ENCODE results near the gene TEX52.
A peak's percentile ranks its signal among the peaks of the same experiment; 100 is the strongest.
"Not testable (repeated sequence)": the region's sequence is repeated elsewhere in the genome, so short reads cannot be mapped to it uniquely, and the experiment has no call there.

The TEX52 gene

GRCh38 chr12:2863402-2863801 is 6.6 kb upstream of the TEX52 start:
- DNase-seq = not testable (repeated sequence)

GRCh38 chr12:2862876-2863275 is 6.0 kb upstream of the TEX52 start:
- no peak for DNase-seq

GRCh38 chr12:2860170-2860569 is 3.3 kb upstream of the TEX52 start:
- no peak for DNase-seq

- no peak for DNase-seq
These were observed 2.1 kb upstream of the TEX52 start for GRCh38 chr12:2858944-2859421.

- no peak for DNase-seq
These were observed 1.5 kb upstream of the TEX52 start for GRCh38 chr12:2858334-2858733.

- DNase-seq = no peak
These were observed 737 bp upstream of the TEX52 start for GRCh38 chr12:2857576-2857975.

- no peak for DNase-seq
These were observed 788 bp downstream of the TEX52 start for GRCh38 chr12:2856051-2856450.

GRCh38 chr12:2855546-2855945 is 1.3 kb downstream of the TEX52 start:
- no peak for DNase-seq

- no peak for DNase-seq
These were observed 2.0 kb downstream of the TEX52 start for GRCh38 chr12:2854669-2855453.

- peak in 3 of 4 experiments; percentile 5 to 24 (median 9) for DNase-seq
These were observed 3.2 kb downstream of the TEX52 start for GRCh38 chr12:2853626-2854025.

GRCh38 chr12:2851931-2852330 is 4.9 kb downstream of the TEX52 start:
- DNase-seq = no peak

GRCh38 chr12:2845280-2845679 is 11.6 kb downstream of the TEX52 start:
- DNase-seq = no peak

- no peak for DNase-seq
These were observed 12.1 kb downstream of the TEX52 start for GRCh38 chr12:2844786-2845185.

- DNase-seq = no peak
These were observed 13.9 kb downstream of the TEX52 start for GRCh38 chr12:2842948-2843347.

GRCh38 chr12:2841056-2841650 is 15.7 kb downstream of the TEX52 start:
- DNase-seq = no peak

- DNase-seq = no peak
These were observed 20.3 kb downstream of the TEX52 start for GRCh38 chr12:2836574-2836973.

- DNase-seq = no peak
These were observed 21.0 kb downstream of the TEX52 start for GRCh38 chr12:2835691-2836403.

GRCh38 chr12:2834581-2835491 is 22.0 kb downstream of the TEX52 start, which contains the start of gene NRIP2:
Gene NRIP2, minus strand, starts transcription at chr12:2835035. Its CDS starts 52 bp downstream, at chr12:2834983.
- no peak for DNase-seq

GRCh38 chr12:2833810-2834209 is 23.0 kb downstream of the TEX52 start:
- DNase-seq = no peak

- DNase-seq = no peak
These were observed 23.5 kb downstream of the TEX52 start for GRCh38 chr12:2833327-2833726.

- DNase-seq = no peak
These were observed 24.2 kb downstream of the TEX52 start for GRCh38 chr12:2832550-2833127.

- DNase-seq = no peak
These were observed 27.6 kb downstream of the TEX52 start for GRCh38 chr12:2829275-2829674.
